H1 (cell line): ENCODE results near the gene PPP2R2B.

Source experiments
- CEBPB ChIP-seq: IDR thresholded peaks from 2 replicates; pipeline ENCODE4 v1.6.1; 2012; ENCODE audit warnings: low read depth, low read length
- EGR1 ChIP-seq: IDR thresholded peaks from 2 replicates; pipeline ENCODE4 v1.6.1; 2011; ENCODE audit warnings: low read depth, low read length, borderline replicate concordance
- POLR2AphosphoS5 ChIP-seq: IDR thresholded peaks from 2 replicates; pipeline ENCODE4 v1.6.1; 2011; ENCODE audit warnings: low read depth, low read length
- SP1 ChIP-seq: IDR thresholded peaks from 2 replicates; pipeline ENCODE4 v1.6.1; 2011; ENCODE audit warnings: low read depth, low read length
- TF ChIP-seq, protein P1 (sequence below), 3 experiments: IDR thresholded peaks; 1 replicate in 2 of 3; 2 replicates in 1 of 3; pipeline versions ENCODE4 v1.5.1 to v1.6.1; 2011; ENCODE audit warnings: low read length in 3 of 3, mild to moderate bottlenecking in 3 of 3, inconsistent platforms in 2 of 3, low read depth in 1 of 3, moderate library complexity in 1 of 3; ENCODE audit not compliant: insufficient read depth in 1 of 3; ENCODE audit errors: control extremely low read depth in 1 of 3

GRCh38 chr5:146580237-146580636, 298.3 kb downstream of the PPP2R2B start:
- no peak for TF ChIP-seq POLR2AphosphoS5
- no peak for TF ChIP-seq SP1
- no peak for TF ChIP-seq CEBPB
- TF ChIP-seq, protein P1, sequence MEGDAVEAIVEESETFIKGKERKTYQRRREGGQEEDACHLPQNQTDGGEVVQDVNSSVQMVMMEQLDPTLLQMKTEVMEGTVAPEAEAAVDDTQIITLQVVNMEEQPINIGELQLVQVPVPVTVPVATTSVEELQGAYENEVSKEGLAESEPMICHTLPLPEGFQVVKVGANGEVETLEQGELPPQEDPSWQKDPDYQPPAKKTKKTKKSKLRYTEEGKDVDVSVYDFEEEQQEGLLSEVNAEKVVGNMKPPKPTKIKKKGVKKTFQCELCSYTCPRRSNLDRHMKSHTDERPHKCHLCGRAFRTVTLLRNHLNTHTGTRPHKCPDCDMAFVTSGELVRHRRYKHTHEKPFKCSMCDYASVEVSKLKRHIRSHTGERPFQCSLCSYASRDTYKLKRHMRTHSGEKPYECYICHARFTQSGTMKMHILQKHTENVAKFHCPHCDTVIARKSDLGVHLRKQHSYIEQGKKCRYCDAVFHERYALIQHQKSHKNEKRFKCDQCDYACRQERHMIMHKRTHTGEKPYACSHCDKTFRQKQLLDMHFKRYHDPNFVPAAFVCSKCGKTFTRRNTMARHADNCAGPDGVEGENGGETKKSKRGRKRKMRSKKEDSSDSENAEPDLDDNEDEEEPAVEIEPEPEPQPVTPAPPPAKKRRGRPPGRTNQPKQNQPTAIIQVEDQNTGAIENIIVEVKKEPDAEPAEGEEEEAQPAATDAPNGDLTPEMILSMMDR (IDR thresholded peaks at IDR 0.05; ENCODE audit: control extremely low read depth in 1 of 3, insufficient read depth in 1 of 3, low read depth in 1 of 3, low read length in 3 of 3), result no peak
- TF ChIP-seq EGR1, result no peak
